GM12878 (cell line): ENCODE data around the gene ZNF600.

ENCODE experiments used
- BCL11A ChIP-seq: IDR thresholded peaks from 2 replicates; pipeline ENCODE4 v1.6.1; 2011; ENCODE audit warnings: low read depth, low read length
- BMI1 ChIP-seq: fragments of 450-650 bp; IDR thresholded peaks from 2 replicates; pipeline ENCODE4 v1.6.1; 2016; ENCODE audit warnings: mild to moderate bottlenecking, moderate library complexity, borderline replicate concordance
- CHD1 ChIP-seq: IDR thresholded peaks from 2 replicates; pipeline ENCODE4 v1.6.1; 2012; ENCODE audit warnings: low read depth, low read length, improper control_type of control experiment
- ETV6 ChIP-seq, 2 experiments: fragments of 450-650 bp in 1 of 2; IDR thresholded peaks in 1 of 2; conservative IDR thresholded peaks in 1 of 2; 2 replicates each; pipeline ENCODE4 v1.6.1; 2014; ENCODE audit warnings: antibody characterized with exemption in 1 of 2, borderline replicate concordance in 1 of 2, low read depth in 1 of 2, mild to moderate bottlenecking in 1 of 2, moderate library complexity in 1 of 2
- FOXK2 ChIP-seq: fragments of 450-650 bp; IDR thresholded peaks from 2 replicates; pipeline ENCODE4 v1.6.1; 2017; ENCODE audit warnings: mild to moderate bottlenecking, moderate library complexity
- POLR2A ChIP-seq: IDR thresholded peaks from 2 replicates; pipeline ENCODE4 v1.6.1; 2011; ENCODE audit warnings: low read depth, mild to moderate bottlenecking, low read length
- RFX5 ChIP-seq: IDR thresholded peaks from 2 replicates; pipeline ENCODE4 v1.6.1; 2011; ENCODE audit warnings: low read depth, low read length, improper control_type of control experiment
- STAT3 ChIP-seq: IDR thresholded peaks from 2 replicates; pipeline ENCODE4 v1.6.1; 2011; ENCODE audit warnings: low read depth, low read length, improper control_type of control experiment
- TCF3 ChIP-seq: IDR thresholded peaks from 2 replicates; pipeline ENCODE4 v1.6.1; 2012; ENCODE audit warnings: low read depth, mild to moderate bottlenecking, low read length, borderline replicate concordance; ENCODE audit not compliant: insufficient read depth
- TF ChIP-seq, protein P1 (sequence below), 3 experiments: IDR thresholded peaks in 2 of 3; conservative IDR thresholded peaks in 1 of 3; 2 replicates each; pipeline ENCODE4 v1.5.1; 2011; ENCODE audit warnings: low read depth in 3 of 3, low read length in 3 of 3, mild to moderate bottlenecking in 3 of 3, control low read depth in 2 of 3, moderate library complexity in 2 of 3, inconsistent platforms in 1 of 3, mixed read lengths in 1 of 3; ENCODE audit not compliant: control insufficient read depth in 2 of 3, insufficient read depth in 1 of 3; ENCODE audit errors: extremely low read depth in 1 of 3
- TF ChIP-seq, protein P2 (sequence below): fragments of 450-650 bp; IDR thresholded peaks from 2 replicates; pipeline ENCODE4 v1.6.1; 2016; ENCODE audit warnings: mild to moderate bottlenecking
- TF ChIP-seq, protein P3 (sequence below): IDR thresholded peaks from 2 replicates; pipeline ENCODE4 v1.6.1; 2012; ENCODE audit warnings: low read depth, low read length, improper control_type of control experiment
- TF ChIP-seq, protein P4 (sequence below): IDR thresholded peaks from 2 replicates; pipeline ENCODE4 v1.6.1; 2011; ENCODE audit warnings: borderline replicate concordance, low read depth, mild to moderate bottlenecking, moderate library complexity, mixed read lengths, low read length; ENCODE audit not compliant: insufficient read depth; ENCODE audit errors: extremely low read length

DNA sequence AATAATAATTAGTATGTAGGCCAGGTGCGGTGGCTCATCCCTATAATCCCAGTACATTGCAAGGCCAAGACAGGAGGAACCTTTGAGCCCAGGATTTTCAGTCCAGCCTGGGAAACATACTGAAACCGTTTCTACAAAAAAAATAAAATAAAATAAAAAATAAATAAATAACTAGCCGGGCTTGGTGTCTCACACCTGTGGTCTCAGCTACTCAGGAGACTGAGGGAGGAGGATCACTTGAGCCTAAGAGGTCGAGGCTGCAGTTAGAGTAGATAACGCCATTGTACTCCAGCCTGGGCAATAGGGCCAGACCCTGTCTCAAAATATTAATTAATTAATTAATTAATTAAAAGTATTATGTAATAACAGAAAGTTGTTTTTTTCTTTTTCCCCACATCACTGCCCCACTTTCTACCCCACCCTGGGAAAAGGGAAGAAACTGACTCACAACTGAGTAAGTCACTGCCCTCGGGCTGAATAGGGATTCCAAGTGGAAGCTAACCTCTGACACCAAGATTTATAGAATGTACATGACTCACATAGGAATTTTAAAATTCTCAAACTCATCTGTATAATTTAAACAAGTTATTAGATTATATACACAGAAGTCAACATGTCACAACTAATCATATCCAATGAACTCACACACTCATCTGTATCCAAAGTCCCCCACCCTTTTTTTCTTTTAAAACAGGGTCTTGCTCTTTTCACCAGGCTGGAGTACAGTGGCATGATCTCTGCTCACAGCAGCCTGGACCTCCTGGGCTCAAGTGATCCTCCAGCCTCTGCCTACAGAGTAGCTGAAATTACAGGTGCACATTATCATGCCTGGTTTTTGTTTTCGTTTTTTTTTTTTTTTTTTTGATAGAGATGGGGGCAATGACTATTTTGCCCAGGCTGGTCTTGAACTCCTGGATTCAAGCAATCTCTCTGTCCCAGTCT, 64.3 kb downstream of the ZNF600 start:
- TF ChIP-seq, protein P1, sequence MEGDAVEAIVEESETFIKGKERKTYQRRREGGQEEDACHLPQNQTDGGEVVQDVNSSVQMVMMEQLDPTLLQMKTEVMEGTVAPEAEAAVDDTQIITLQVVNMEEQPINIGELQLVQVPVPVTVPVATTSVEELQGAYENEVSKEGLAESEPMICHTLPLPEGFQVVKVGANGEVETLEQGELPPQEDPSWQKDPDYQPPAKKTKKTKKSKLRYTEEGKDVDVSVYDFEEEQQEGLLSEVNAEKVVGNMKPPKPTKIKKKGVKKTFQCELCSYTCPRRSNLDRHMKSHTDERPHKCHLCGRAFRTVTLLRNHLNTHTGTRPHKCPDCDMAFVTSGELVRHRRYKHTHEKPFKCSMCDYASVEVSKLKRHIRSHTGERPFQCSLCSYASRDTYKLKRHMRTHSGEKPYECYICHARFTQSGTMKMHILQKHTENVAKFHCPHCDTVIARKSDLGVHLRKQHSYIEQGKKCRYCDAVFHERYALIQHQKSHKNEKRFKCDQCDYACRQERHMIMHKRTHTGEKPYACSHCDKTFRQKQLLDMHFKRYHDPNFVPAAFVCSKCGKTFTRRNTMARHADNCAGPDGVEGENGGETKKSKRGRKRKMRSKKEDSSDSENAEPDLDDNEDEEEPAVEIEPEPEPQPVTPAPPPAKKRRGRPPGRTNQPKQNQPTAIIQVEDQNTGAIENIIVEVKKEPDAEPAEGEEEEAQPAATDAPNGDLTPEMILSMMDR (IDR thresholded peaks at IDR 0.05 in 2 of 3, conservative IDR thresholded peaks at IDR 0.05 in 1 of 3; ENCODE audit: control insufficient read depth in 2 of 3, extremely low read depth in 1 of 3, insufficient read depth in 1 of 3, low read depth in 3 of 3, low read length in 3 of 3) = no peak
- TF ChIP-seq STAT3 = no peak
- TF ChIP-seq CHD1 = no peak
- TF ChIP-seq, protein P2, sequence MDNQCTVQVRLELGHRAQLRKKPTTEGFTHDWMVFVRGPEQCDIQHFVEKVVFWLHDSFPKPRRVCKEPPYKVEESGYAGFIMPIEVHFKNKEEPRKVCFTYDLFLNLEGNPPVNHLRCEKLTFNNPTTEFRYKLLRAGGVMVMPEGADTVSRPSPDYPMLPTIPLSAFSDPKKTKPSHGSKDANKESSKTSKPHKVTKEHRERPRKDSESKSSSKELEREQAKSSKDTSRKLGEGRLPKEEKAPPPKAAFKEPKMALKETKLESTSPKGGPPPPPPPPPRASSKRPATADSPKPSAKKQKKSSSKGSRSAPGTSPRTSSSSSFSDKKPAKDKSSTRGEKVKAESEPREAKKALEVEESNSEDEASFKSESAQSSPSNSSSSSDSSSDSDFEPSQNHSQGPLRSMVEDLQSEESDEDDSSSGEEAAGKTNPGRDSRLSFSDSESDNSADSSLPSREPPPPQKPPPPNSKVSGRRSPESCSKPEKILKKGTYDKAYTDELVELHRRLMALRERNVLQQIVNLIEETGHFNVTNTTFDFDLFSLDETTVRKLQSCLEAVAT = no peak
- no peak for TF ChIP-seq ETV6 (conservative IDR thresholded peaks at IDR 0.05 in 1 of 2, IDR thresholded peaks at IDR 0.05 in 1 of 2; ENCODE audit: borderline replicate concordance in 1 of 2, low read depth in 1 of 2)
- TF ChIP-seq FOXK2 = no peak
- no peak for TF ChIP-seq BMI1
- TF ChIP-seq BCL11A = no peak
- no peak for TF ChIP-seq TCF3
- TF ChIP-seq POLR2A = no peak
- TF ChIP-seq, protein P3, sequence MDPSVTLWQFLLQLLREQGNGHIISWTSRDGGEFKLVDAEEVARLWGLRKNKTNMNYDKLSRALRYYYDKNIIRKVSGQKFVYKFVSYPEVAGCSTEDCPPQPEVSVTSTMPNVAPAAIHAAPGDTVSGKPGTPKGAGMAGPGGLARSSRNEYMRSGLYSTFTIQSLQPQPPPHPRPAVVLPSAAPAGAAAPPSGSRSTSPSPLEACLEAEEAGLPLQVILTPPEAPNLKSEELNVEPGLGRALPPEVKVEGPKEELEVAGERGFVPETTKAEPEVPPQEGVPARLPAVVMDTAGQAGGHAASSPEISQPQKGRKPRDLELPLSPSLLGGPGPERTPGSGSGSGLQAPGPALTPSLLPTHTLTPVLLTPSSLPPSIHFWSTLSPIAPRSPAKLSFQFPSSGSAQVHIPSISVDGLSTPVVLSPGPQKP = no peak
- no peak for TF ChIP-seq RFX5
- TF ChIP-seq, protein P4, sequence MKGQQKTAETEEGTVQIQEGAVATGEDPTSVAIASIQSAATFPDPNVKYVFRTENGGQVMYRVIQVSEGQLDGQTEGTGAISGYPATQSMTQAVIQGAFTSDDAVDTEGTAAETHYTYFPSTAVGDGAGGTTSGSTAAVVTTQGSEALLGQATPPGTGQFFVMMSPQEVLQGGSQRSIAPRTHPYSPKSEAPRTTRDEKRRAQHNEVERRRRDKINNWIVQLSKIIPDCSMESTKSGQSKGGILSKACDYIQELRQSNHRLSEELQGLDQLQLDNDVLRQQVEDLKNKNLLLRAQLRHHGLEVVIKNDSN = no peak
